Measurements from ENCODE around the gene AUH.

DNA sequence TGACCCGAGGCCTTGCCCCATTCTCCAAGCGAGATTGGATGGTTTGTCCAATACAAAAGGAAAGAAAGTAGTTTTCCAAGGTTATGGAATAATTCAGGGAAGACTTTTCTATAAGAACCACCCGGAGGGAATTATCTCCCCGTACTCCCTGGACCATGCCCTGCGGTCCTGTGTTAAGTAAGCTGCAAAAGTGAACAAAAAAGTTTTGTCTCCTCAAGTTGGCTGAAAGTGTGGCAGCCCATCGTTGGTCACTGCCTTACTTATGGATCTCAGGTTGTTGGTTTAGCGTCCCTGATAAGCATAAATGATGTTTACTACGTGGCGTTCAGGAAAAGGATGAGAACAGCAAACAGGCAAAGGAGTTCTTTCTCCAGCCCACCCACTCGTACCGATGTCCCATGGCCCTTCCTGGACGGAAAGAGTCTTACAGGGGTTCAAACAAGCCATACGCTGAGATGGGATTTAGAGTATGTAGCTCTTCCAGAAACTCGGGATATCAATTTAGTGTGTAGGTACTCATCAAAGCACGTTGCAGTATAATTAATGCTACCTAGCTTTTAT lies 413 bp upstream of the AUH start:
- TF ChIP-seq, protein P1, sequence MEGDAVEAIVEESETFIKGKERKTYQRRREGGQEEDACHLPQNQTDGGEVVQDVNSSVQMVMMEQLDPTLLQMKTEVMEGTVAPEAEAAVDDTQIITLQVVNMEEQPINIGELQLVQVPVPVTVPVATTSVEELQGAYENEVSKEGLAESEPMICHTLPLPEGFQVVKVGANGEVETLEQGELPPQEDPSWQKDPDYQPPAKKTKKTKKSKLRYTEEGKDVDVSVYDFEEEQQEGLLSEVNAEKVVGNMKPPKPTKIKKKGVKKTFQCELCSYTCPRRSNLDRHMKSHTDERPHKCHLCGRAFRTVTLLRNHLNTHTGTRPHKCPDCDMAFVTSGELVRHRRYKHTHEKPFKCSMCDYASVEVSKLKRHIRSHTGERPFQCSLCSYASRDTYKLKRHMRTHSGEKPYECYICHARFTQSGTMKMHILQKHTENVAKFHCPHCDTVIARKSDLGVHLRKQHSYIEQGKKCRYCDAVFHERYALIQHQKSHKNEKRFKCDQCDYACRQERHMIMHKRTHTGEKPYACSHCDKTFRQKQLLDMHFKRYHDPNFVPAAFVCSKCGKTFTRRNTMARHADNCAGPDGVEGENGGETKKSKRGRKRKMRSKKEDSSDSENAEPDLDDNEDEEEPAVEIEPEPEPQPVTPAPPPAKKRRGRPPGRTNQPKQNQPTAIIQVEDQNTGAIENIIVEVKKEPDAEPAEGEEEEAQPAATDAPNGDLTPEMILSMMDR (IDR thresholded peaks at IDR 0.05; ENCODE audit: low read depth, low read length), result no peak
- TF ChIP-seq EZH2phosphoT487 (IDR thresholded peaks at IDR 0.05; ENCODE audit: low read depth), result no peak
